Renal cortex interstitium (tissue), 3 donors: ENCODE measurements around the gene TBC1D10B. TPM values are rescaled to one million over a fixed set of nuclear protein-coding genes. Genes with fewer than 3 reads are reported as not detected.

Experiments used
- polyA plus RNA-seq, 3 donors: library from polyadenylated mRNA; unstranded; fragments of 120-200 nt; gene quantifications; one replicate each; pipeline ENCODE4 v1.2.1, GENCODE V29; 2013; ENCODE audit not compliant: insufficient read length in 3 of 3

TBC1D10B gene
- polyA plus RNA-seq, 3 donors = 31.1 to 38.7 (median 38.2) TPM

Other genes starting within 250 kb of the TBC1D10B start
- 10 to 100 TPM; 79.3 to 90.0 (median 82.7) TPM for gene MAPK3, start 247.3 kb downstream of the TBC1D10B start, polyA plus RNA-seq
- gene CORO1A, start 186.9 kb downstream of the TBC1D10B start, polyA plus RNA-seq = 10 to 100 TPM in 1 of 3 donors, 1 to 10 TPM in 2; 5.3 to 16.6 (median 8.6) TPM
- gene BOLA2B, start 176.8 kb downstream of the TBC1D10B start, polyA plus RNA-seq = 10 to 100 TPM; 26.0 to 39.1 (median 36.5) TPM
- gene SLX1A, start 176.6 kb downstream of the TBC1D10B start, polyA plus RNA-seq = 10 to 100 TPM; 22.3 to 39.8 (median 23.1) TPM
- gene SULT1A3, start 171.2 kb downstream of the TBC1D10B start, polyA plus RNA-seq = 10 to 100 TPM in 2 of 3 donors, 1 to 10 TPM in 1; 5.9 to 17.5 (median 10.7) TPM
- 10 to 100 TPM in 2 of 3 donors, 1 to 10 TPM in 1; 4.1 to 12.3 (median 11.1) TPM for gene NPIPB13, start 122.0 kb downstream of the TBC1D10B start, polyA plus RNA-seq
- gene CD2BP2, start 15.2 kb downstream of the TBC1D10B start, polyA plus RNA-seq = 10 to 100 TPM; 53.8 to 60.5 (median 56.7) TPM
- gene MYL11, start 4.3 kb upstream of the TBC1D10B start, polyA plus RNA-seq = 1 to 10 TPM in 2 of 3 donors, under 1 TPM in 1; 0.56 to 4.5 (median 1.2) TPM
- 1 to 10 TPM; 1.7 to 3.1 (median 3.1) TPM for gene SEPTIN1, start 12.1 kb upstream of the TBC1D10B start, polyA plus RNA-seq
- 10 to 100 TPM; 13.1 to 16.5 (median 13.4) TPM for gene ZNF48, start 24.9 kb upstream of the TBC1D10B start, polyA plus RNA-seq
- 1 to 10 TPM; 4.7 to 9.2 (median 7.2) TPM for gene ZNF771, start 37.1 kb upstream of the TBC1D10B start, polyA plus RNA-seq
- gene DCTPP1, start 59.5 kb upstream of the TBC1D10B start, polyA plus RNA-seq = 10 to 100 TPM; 45.0 to 56.9 (median 48.6) TPM
- 10 to 100 TPM; 91.7 to 98.4 (median 94.5) TPM for gene SEPHS2, start 75.4 kb upstream of the TBC1D10B start, polyA plus RNA-seq
- gene ITGAL, start 102.2 kb upstream of the TBC1D10B start, polyA plus RNA-seq = 1 to 10 TPM; 1.9 to 2.9 (median 2.6) TPM
- 10 to 100 TPM; 48.0 to 66.6 (median 54.7) TPM for gene ZNF768, start 156.1 kb upstream of the TBC1D10B start, polyA plus RNA-seq
- 10 to 100 TPM in 2 of 3 donors, 1 to 10 TPM in 1; 9.6 to 10.5 (median 10.1) TPM for gene ZNF747, start 164.4 kb upstream of the TBC1D10B start, polyA plus RNA-seq
- 10 to 100 TPM; 10.8 to 15.8 (median 12.5) TPM for gene ZNF764, start 187.9 kb upstream of the TBC1D10B start, polyA plus RNA-seq
- 10 to 100 TPM; 10.1 to 16.7 (median 14.7) TPM for gene ZNF688, start 201.2 kb upstream of the TBC1D10B start, polyA plus RNA-seq
- 10 to 100 TPM; 20.2 to 32.3 (median 23.7) TPM for gene ZNF785, start 215.2 kb upstream of the TBC1D10B start, polyA plus RNA-seq
- 10 to 100 TPM; 12.8 to 16.0 (median 14.7) TPM for gene ZNF689, start 239.9 kb upstream of the TBC1D10B start, polyA plus RNA-seq